ENCODE measurements around the gene VILL.

- TF ChIP-seq CTCF (IDR thresholded peaks at IDR 0.05; ENCODE audit: borderline replicate concordance, extremely low read depth, low read length, poor library complexity, severe bottlenecking), result no peak
- no peak for TF ChIP-seq EZH2 (IDR thresholded peaks at IDR 0.05; ENCODE audit: borderline replicate concordance, low read depth, low read length, severe bottlenecking)
Observed at GRCh38 chr3:37961622-37962431, 28.8 kb upstream of the VILL start.
